GM23338 (cell line): Measurements from ENCODE around the gene GRID1. TPM values are rescaled to one million over a fixed set of nuclear protein-coding genes. Genes with fewer than 3 reads are reported as not detected.

Experiments used
- ATAC-seq: fragments of 200-7000 bp; cut with Tn5 transposase; 3 replicates; pipeline ENCODE4 v1.9.1; 2020
- DNase-seq: peaks from one replicate; pipeline ENCODE4 v3.0.0-alpha.2; 2015; ENCODE audit warnings: low spot score
- H2AFZ ChIP-seq: fragments of 200-600 bp; sonication (generic); 2 replicates; pipeline ENCODE4 v1.8.0; 2016; ENCODE audit warnings: antibody characterized with exemption, mild to moderate bottlenecking, moderate library complexity
- H3F3A ChIP-seq: fragments of 200-600 bp; sonication (generic); replicated peaks from 2 replicates; pipeline ENCODE4 v1.8.0; 2017; ENCODE audit warnings: antibody characterized with exemption, mixed run types, low read depth
- H3K27ac ChIP-seq: fragments of 200-600 bp; sonication (generic); 2 replicates; pipeline ENCODE4 v1.6.1; 2016; ENCODE audit warnings: low read depth
- H3K27me3 ChIP-seq: fragments of 200-600 bp; sonication (generic); 2 replicates; pipeline ENCODE4 v1.8.0; 2016; ENCODE audit warnings: mild to moderate bottlenecking, mixed run types, moderate library complexity; ENCODE audit not compliant: insufficient read depth
- H3K36me3 ChIP-seq: fragments of 200-600 bp; sonication (generic); 2 replicates; pipeline ENCODE4 v1.8.0; 2016; ENCODE audit warnings: mild to moderate bottlenecking; ENCODE audit not compliant: insufficient read depth
- H3K4me1 ChIP-seq: fragments of 200-600 bp; sonication (generic); 2 replicates; pipeline ENCODE4 v1.8.0; 2016; ENCODE audit warnings: mild to moderate bottlenecking, moderate library complexity; ENCODE audit not compliant: insufficient read depth
- H3K4me2 ChIP-seq: fragments of 200-600 bp; sonication (generic); 2 replicates; pipeline ENCODE4 v1.7.1; 2017; ENCODE audit warnings: mixed run types
- H3K4me3 ChIP-seq: fragments of 200-600 bp; sonication (generic); 2 replicates; pipeline ENCODE4 v1.6.1; 2016; ENCODE audit warnings: mixed run types
- H3K79me2 ChIP-seq: fragments of 200-600 bp; sonication (generic); replicated peaks from 2 replicates; pipeline ENCODE4 v1.8.0; 2017; ENCODE audit warnings: mild to moderate bottlenecking; ENCODE audit not compliant: insufficient read depth
- H3K9me2 ChIP-seq: fragments of 200-600 bp; sonication (generic); 2 replicates; pipeline ENCODE4 v1.8.0; 2017; ENCODE audit not compliant: insufficient read depth
- H4K20me1 ChIP-seq: fragments of 200-600 bp; sonication (generic); replicated peaks from 2 replicates; pipeline ENCODE4 v1.8.0; 2017; ENCODE audit warnings: mild to moderate bottlenecking; ENCODE audit not compliant: insufficient read depth
- H3K27ac Mint-ChIP-seq: 2 replicates; pipeline ENCODE4 v1.8.0; 2020; ENCODE audit warnings: inconsistent platforms, mild to moderate bottlenecking, moderate library complexity, mixed read lengths
- H3K27me3 Mint-ChIP-seq: 3 replicates; pipeline ENCODE4 v1.8.0; 2022; ENCODE audit warnings: low read depth, mild to moderate bottlenecking, moderate library complexity, mixed read lengths, inconsistent platforms; ENCODE audit not compliant: insufficient read depth, poor library complexity
- H3K36me3 Mint-ChIP-seq: 3 replicates; pipeline ENCODE4 v1.8.0; 2021; ENCODE audit warnings: low read depth, mild to moderate bottlenecking, inconsistent platforms, moderate library complexity, mixed read lengths
- H3K4me1 Mint-ChIP-seq: 3 replicates; pipeline ENCODE4 v1.8.0; 2020; ENCODE audit warnings: mild to moderate bottlenecking, inconsistent platforms, mixed read lengths
- H3K4me3 Mint-ChIP-seq: 3 replicates; pipeline ENCODE4 v1.8.0; 2021; ENCODE audit warnings: moderate library complexity, mild to moderate bottlenecking, inconsistent platforms, mixed read lengths
- H3K9me3 Mint-ChIP-seq: 3 replicates; pipeline ENCODE4 v1.8.0; 2020; ENCODE audit warnings: moderate library complexity, mild to moderate bottlenecking, inconsistent platforms, mixed read lengths
- polyA plus RNA-seq: library from polyadenylated mRNA; unstranded; fragments of >200 nt; fragmentation: Nextera tagmentation; extraction: Ambion mirVana; gene quantifications from 2 replicates; pipeline ENCODE4 v1.2.1, GENCODE V29; 2016
- total RNA-seq: library from RNA; depleted of rRNA; stranded (reverse); fragments of >200 nt; shearing (Covaris generic); gene quantifications from 2 replicates; pipeline ENCODE4 v1.2.3, GENCODE V29; 2014
- TF ChIP-seq, protein P1 (sequence below): IDR thresholded peaks from one replicate; pipeline ENCODE4 v1.6.1; 2018; ENCODE audit warnings: antibody characterized with exemption; ENCODE audit not compliant: unreplicated experiment
- TF ChIP-seq, protein P2 (sequence below): fragments of 250-450 bp; sonication (Bioruptor Pico); IDR thresholded peaks from 2 replicates; pipeline ENCODE4 v1.5.0; 2020; ENCODE audit warnings: mild to moderate bottlenecking, moderate library complexity

GRID1 gene
- total and polyA plus RNA-seq, 2 experiments from 2014 or later: 0.14 to 0.15 TPM

DNA sequence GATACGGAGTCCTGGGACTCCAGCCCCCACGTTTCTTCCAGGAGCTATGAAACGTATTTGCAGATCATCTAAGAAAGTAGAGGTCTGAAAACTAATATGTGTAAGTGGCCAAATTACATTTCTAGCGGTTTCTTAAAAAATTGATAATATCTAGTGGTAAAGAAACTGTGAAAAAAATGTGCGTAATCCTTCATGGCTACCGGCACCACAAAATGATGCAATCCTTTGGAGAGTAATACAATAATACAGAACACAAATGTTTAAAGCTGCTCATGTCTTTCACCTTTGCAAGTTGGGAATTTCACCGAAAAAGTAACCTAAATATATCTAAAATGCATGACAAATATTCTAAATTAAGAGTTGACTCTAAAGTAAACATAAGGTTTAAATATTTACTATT is 742.1 kb downstream of the GRID1 start:
- Mint-ChIP-seq H3K4me1 (no peaks in the 10 kb centered on the region), H3K9me3 (peaks cover 68% of the 10 kb centered on the region), H3K27ac (no peak overlapping the region), H3K4me3 (no peak overlapping the region), H3K27me3 (peaks cover 3% of the 10 kb centered on the region), H3K36me3 (no peaks in the 10 kb centered on the region)
- H3K79me2 ChIP-seq: no peaks in the 10 kb centered on the region
- no peak overlapping the region for H3K27ac ChIP-seq
- H3K9me2 ChIP-seq: no peaks in the 10 kb centered on the region
- H3K36me3 ChIP-seq: no peaks in the 10 kb centered on the region; the same call in 1 of the 2 replicates
- no peak for ATAC-seq
- TF ChIP-seq, protein P1, sequence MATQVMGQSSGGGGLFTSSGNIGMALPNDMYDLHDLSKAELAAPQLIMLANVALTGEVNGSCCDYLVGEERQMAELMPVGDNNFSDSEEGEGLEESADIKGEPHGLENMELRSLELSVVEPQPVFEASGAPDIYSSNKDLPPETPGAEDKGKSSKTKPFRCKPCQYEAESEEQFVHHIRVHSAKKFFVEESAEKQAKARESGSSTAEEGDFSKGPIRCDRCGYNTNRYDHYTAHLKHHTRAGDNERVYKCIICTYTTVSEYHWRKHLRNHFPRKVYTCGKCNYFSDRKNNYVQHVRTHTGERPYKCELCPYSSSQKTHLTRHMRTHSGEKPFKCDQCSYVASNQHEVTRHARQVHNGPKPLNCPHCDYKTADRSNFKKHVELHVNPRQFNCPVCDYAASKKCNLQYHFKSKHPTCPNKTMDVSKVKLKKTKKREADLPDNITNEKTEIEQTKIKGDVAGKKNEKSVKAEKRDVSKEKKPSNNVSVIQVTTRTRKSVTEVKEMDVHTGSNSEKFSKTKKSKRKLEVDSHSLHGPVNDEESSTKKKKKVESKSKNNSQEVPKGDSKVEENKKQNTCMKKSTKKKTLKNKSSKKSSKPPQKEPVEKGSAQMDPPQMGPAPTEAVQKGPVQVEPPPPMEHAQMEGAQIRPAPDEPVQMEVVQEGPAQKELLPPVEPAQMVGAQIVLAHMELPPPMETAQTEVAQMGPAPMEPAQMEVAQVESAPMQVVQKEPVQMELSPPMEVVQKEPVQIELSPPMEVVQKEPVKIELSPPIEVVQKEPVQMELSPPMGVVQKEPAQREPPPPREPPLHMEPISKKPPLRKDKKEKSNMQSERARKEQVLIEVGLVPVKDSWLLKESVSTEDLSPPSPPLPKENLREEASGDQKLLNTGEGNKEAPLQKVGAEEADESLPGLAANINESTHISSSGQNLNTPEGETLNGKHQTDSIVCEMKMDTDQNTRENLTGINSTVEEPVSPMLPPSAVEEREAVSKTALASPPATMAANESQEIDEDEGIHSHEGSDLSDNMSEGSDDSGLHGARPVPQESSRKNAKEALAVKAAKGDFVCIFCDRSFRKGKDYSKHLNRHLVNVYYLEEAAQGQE: no peak
- TF ChIP-seq, protein P2, sequence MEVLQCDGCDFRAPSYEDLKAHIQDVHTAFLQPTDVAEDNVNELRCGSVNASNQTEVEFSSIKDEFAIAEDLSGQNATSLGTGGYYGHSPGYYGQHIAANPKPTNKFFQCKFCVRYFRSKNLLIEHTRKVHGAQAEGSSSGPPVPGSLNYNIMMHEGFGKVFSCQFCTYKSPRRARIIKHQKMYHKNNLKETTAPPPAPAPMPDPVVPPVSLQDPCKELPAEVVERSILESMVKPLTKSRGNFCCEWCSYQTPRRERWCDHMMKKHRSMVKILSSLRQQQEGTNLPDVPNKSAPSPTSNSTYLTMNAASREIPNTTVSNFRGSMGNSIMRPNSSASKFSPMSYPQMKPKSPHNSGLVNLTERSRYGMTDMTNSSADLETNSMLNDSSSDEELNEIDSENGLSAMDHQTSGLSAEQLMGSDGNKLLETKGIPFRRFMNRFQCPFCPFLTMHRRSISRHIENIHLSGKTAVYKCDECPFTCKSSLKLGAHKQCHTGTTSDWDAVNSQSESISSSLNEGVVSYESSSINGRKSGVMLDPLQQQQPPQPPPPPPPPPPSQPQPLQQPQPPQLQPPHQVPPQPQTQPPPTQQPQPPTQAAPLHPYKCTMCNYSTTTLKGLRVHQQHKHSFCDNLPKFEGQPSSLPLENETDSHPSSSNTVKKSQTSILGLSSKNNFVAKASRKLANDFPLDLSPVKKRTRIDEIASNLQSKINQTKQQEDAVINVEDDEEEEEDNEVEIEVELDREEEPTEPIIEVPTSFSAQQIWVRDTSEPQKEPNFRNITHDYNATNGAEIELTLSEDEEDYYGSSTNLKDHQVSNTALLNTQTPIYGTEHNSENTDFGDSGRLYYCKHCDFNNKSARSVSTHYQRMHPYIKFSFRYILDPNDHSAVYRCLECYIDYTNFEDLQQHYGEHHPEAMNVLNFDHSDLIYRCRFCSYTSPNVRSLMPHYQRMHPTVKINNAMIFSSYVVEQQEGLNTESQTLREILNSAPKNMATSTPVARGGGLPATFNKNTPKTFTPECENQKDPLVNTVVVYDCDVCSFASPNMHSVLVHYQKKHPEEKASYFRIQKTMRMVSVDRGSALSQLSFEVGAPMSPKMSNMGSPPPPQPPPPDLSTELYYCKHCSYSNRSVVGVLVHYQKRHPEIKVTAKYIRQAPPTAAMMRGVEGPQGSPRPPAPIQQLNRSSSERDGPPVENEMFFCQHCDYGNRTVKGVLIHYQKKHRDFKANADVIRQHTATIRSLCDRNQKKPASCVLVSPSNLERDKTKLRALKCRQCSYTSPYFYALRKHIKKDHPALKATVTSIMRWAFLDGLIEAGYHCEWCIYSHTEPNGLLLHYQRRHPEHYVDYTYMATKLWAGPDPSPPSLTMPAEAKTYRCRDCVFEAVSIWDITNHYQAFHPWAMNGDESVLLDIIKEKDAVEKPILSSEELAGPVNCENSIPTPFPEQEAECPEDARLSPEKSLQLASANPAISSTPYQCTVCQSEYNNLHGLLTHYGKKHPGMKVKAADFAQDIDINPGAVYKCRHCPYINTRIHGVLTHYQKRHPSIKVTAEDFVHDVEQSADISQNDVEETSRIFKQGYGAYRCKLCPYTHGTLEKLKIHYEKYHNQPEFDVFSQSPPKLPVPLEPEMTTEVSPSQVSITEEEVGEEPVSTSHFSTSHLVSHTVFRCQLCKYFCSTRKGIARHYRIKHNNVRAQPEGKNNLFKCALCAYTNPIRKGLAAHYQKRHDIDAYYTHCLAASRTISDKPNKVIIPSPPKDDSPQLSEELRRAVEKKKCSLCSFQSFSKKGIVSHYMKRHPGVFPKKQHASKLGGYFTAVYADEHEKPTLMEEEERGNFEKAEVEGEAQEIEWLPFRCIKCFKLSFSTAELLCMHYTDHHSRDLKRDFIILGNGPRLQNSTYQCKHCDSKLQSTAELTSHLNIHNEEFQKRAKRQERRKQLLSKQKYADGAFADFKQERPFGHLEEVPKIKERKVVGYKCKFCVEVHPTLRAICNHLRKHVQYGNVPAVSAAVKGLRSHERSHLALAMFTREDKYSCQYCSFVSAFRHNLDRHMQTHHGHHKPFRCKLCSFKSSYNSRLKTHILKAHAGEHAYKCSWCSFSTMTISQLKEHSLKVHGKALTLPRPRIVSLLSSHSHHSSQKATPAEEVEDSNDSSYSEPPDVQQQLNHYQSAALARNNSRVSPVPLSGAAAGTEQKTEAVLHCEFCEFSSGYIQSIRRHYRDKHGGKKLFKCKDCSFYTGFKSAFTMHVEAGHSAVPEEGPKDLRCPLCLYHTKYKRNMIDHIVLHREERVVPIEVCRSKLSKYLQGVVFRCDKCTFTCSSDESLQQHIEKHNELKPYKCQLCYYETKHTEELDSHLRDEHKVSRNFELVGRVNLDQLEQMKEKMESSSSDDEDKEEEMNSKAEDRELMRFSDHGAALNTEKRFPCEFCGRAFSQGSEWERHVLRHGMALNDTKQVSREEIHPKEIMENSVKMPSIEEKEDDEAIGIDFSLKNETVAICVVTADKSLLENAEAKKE (CRISPR knock-in tag): no peak
- H3F3A ChIP-seq: no peaks in the 10 kb centered on the region
- no peak overlapping the region for H3K4me2 ChIP-seq
- no peak overlapping the region for H3K4me3 ChIP-seq
- no peaks in the 10 kb centered on the region for H3K27me3 ChIP-seq
- no peaks in the 10 kb centered on the region for H3K4me1 ChIP-seq
- no peak overlapping the region for H2AFZ ChIP-seq
- H4K20me1 ChIP-seq: no peaks in the 10 kb centered on the region
- DNase-seq: no peak
